Suprapubic skin (tissue), 3 donors: ENCODE measurements around the gene SDR42E1.

Experiments
- CTCF ChIP-seq, 2 donors: fragments of 200-600 bp in 1 of 2; fragments of 450-650 bp in 1 of 2; sonication (generic) in 1 of 2; IDR thresholded peaks; one replicate each; pipeline ENCODE4 v1.5.1; 2016 to 2019; ENCODE audit warnings: antibody characterized with exemption in 2 of 2, mild to moderate bottlenecking in 1 of 2, moderate library complexity in 1 of 2
- EP300 ChIP-seq: sonication (generic); formaldehyde crosslinking; IDR thresholded peaks from one replicate; pipeline ENCODE4 v1.6.1; 2017; ENCODE audit warnings: antibody characterized with exemption
- POLR2A ChIP-seq, 2 donors: fragments of 450-650 bp; IDR thresholded peaks; one replicate each; pipeline ENCODE4 v1.6.1; 2017; ENCODE audit warnings: antibody characterized with exemption in 2 of 2, mild to moderate bottlenecking in 2 of 2, moderate library complexity in 2 of 2

- TF ChIP-seq CTCF (IDR thresholded peaks at IDR 0.05) (no peak), EP300 (no peak), POLR2A (IDR thresholded peaks at IDR 0.05) (no peak)
These were observed 40.4 kb upstream of the SDR42E1 start for GRCh38 chr16:82051656-82052055.
